K562 (cell line): Measurements from ENCODE around the gene PRAC1. TPM values are rescaled to one million over a fixed set of nuclear protein-coding genes. Genes with fewer than 3 reads are reported as not detected.

Source experiments
- ATAC-seq: fragments of 200-7000 bp; cut with Tn5 transposase; 3 replicates; pipeline ENCODE4 v1.9.1; 2020; ENCODE audit warnings: moderate library complexity
- BruUV-seq: library from RNA; stranded (reverse); fragments of 400-500 nt; replicated peaks from 2 replicates; lab custom pipeline; 2021; lab: Mats Ljungman, UMichigan
- CTCF ChIA-PET: fragments of 300-600 bp; formaldehyde crosslinking; extraction: SDS; loops from one replicate; lab custom pipeline; 2021; ENCODE audit warnings: low intra/inter-chr PET ratio; lab: Yijun Ruan, JAX
- POLR2A ChIA-PET: fragments of 300-600, 350-650 bp; sonication (Branson Sonifier 250); formaldehyde crosslinking; extraction: SDS; loops from one replicate; lab custom pipeline; 2021; ENCODE audit warnings: antibody characterized with exemption, inconsistent platforms; lab: Yijun Ruan, JAX
- DNase-seq, 4 experiments: peaks; one replicate each; pipeline versions ENCODE4 v3.0.0 to v3.0.0-alpha.2; 2011 to 2018; ENCODE audit warnings: low spot score in 3 of 4, mixed read lengths in 3 of 4; ENCODE audit errors: extremely low read depth in 1 of 4
- FAIRE-seq: peaks from 2 replicates; lab custom pipeline; 2011; peaks lifted over from hg19 to GRCh38; lab: Jason Lieb, UNC
- H2AFZ ChIP-seq: 2 replicates; pipeline ENCODE4 v1.6.0; 2011; ENCODE audit warnings: low read depth, low read length, control low read depth, inconsistent platforms
- H3K27ac ChIP-seq: fragments of 200-600 bp; 3 replicates; pipeline ENCODE4 v1.8.0; 2011; ENCODE audit warnings: low read depth, mild to moderate bottlenecking, control low read depth, inconsistent platforms, low read length, moderate library complexity, mixed read lengths; ENCODE audit errors: extremely low read depth
- H3K27me3 ChIP-seq, 2 experiments: fragments of 300-600 bp in 1 of 2; 2 replicates in 1 of 2; 3 replicates in 1 of 2; pipeline versions ENCODE4 v1.6.0 to v1.8.0; 2011; ENCODE audit warnings: inconsistent platforms in 2 of 2, low read length in 2 of 2, mild to moderate bottlenecking in 1 of 2, mixed read lengths in 1 of 2, moderate library complexity in 1 of 2; ENCODE audit not compliant: control insufficient read depth in 2 of 2, insufficient read depth in 2 of 2
- H3K36me3 ChIP-seq: fragments of 300-600 bp; 3 replicates; pipeline ENCODE4 v1.8.0; 2011; ENCODE audit warnings: mild to moderate bottlenecking, low read length, inconsistent platforms; ENCODE audit not compliant: control insufficient read depth, insufficient read depth
- H3K4me1 ChIP-seq, 2 experiments: fragments of 200-600 bp in 1 of 2; replicated peaks in 1 of 2; 2 replicates in 1 of 2; 3 replicates in 1 of 2; pipeline versions ENCODE4 v1.5.1 to v1.8.0; 2011; ENCODE audit warnings: inconsistent platforms in 2 of 2, low read length in 2 of 2, mild to moderate bottlenecking in 1 of 2, mixed read lengths in 1 of 2, moderate library complexity in 1 of 2; ENCODE audit not compliant: control insufficient read depth in 2 of 2, insufficient read depth in 2 of 2
- H3K4me2 ChIP-seq: 2 replicates; pipeline ENCODE4 v1.6.1; 2011; ENCODE audit warnings: low read length, control low read depth, inconsistent platforms, mixed read lengths; ENCODE audit not compliant: insufficient read depth
- H3K4me3 ChIP-seq: fragments of 200-600 bp; sonication (generic), shearing (Covaris generic); 2 replicates; pipeline ENCODE4 v1.5.1; 2016; ENCODE audit warnings: control low read depth, inconsistent platforms
- H3K79me2 ChIP-seq: fragments of 200-600 bp; 3 replicates; pipeline ENCODE4 v1.8.0; 2011; ENCODE audit warnings: low read length, inconsistent platforms; ENCODE audit not compliant: control insufficient read depth, insufficient read depth
- H3K9ac ChIP-seq, 2 experiments: 2 replicates each; pipeline versions ENCODE4 v1.6.0 to v1.6.1; 2011; ENCODE audit warnings: low read depth in 2 of 2, low read length in 2 of 2, control low read depth in 1 of 2, inconsistent platforms in 1 of 2, mild to moderate bottlenecking in 1 of 2, mixed read lengths in 1 of 2; ENCODE audit not compliant: insufficient read depth in 1 of 2
- H3K9me1 ChIP-seq: one replicate; pipeline ENCODE4 v1.6.0; 2011; ENCODE audit warnings: inconsistent platforms, mild to moderate bottlenecking, low read length, moderate library complexity; ENCODE audit not compliant: control insufficient read depth, insufficient read depth
- H3K9me3 ChIP-seq: replicated peaks from 2 replicates; pipeline ENCODE4 v1.5.1; 2011; ENCODE audit warnings: low read depth, low read length, inconsistent platforms; ENCODE audit not compliant: control insufficient read depth, insufficient read depth
- H4K20me1 ChIP-seq: replicated peaks from 2 replicates; pipeline ENCODE4 v1.6.1; 2011; ENCODE audit warnings: low read length, inconsistent platforms, mixed read lengths; ENCODE audit not compliant: control insufficient read depth, insufficient read depth
- CHD4 ChIP-seq: fragments of 200-600 bp; sonication (generic); IDR thresholded peaks from 3 replicates; pipeline ENCODE4 v1.6.1; 2012; ENCODE audit warnings: low read depth, mild to moderate bottlenecking, mixed read lengths, low read length, inconsistent platforms; ENCODE audit not compliant: insufficient read depth, insufficient replicate concordance, poor library complexity, severe bottlenecking
- CREBBP ChIP-seq: IDR thresholded peaks from one replicate; pipeline ENCODE4 v1.6.1; 2012; ENCODE audit warnings: low read depth, mild to moderate bottlenecking, control low read depth, inconsistent platforms, low read length
- GTF2E2 ChIP-seq: fragments of 200-800 bp; sonication (Bioruptor generic); IDR thresholded peaks from 2 replicates; pipeline ENCODE4 v1.6.1; 2016; ENCODE audit warnings: missing genetic modification characterization, missing compliant biosample characterization
- KAT2B ChIP-seq: IDR thresholded peaks from one replicate; pipeline ENCODE4 v1.6.1; 2012; ENCODE audit warnings: low read depth, mild to moderate bottlenecking, control low read depth, inconsistent platforms, low read length, moderate library complexity
- MCM5 ChIP-seq: fragments of 450-650 bp; IDR thresholded peaks from 2 replicates; pipeline ENCODE4 v1.6.1; 2016; ENCODE audit warnings: low read depth
- PYGO2 ChIP-seq: fragments of 450-650 bp; IDR thresholded peaks from 2 replicates; pipeline ENCODE4 v1.6.1; 2016; ENCODE audit warnings: mild to moderate bottlenecking, missing genetic modification characterization, moderate library complexity, missing compliant biosample characterization
- SMAD3 ChIP-seq: fragments of 450-650 bp; formaldehyde crosslinking; conservative IDR thresholded peaks from 2 replicates; pipeline ENCODE4 v1.4.0; 2020; ENCODE audit warnings: mild to moderate bottlenecking
- XRCC3 ChIP-seq: fragments of 450-650 bp; IDR thresholded peaks from 2 replicates; pipeline ENCODE4 v1.6.1; 2017; ENCODE audit warnings: mild to moderate bottlenecking, moderate library complexity
- ZBTB49 ChIP-seq: sonication (generic); formaldehyde crosslinking; IDR thresholded peaks from 2 replicates; pipeline ENCODE4 v1.8.0; 2022; ENCODE audit warnings: missing genetic modification reagents, mild to moderate bottlenecking, borderline replicate concordance
- ZNF121 ChIP-seq: sonication (generic); formaldehyde crosslinking; conservative IDR thresholded peaks from 2 replicates; pipeline ENCODE4 v1.8.0; 2022; ENCODE audit warnings: missing genetic modification reagents
- ZNF263 ChIP-seq: sonication (generic); formaldehyde crosslinking; IDR thresholded peaks from 2 replicates; pipeline ENCODE4 v1.8.0; 2022; ENCODE audit warnings: mild to moderate bottlenecking, missing genetic modification reagents, borderline replicate concordance
- WGBS: fragments of 100-300 bp; shearing (Covaris generic); methylation state at CpG from one replicate; pipeline ENCODE4 v1.1.6; 2016; ENCODE audit warnings: low coverage, mixed read lengths; ENCODE audit not compliant: insufficient coverage; ENCODE audit errors: missing lambda C conversion rate; 5-methylcytosine and 5-hydroxymethylcytosine counted together
- in situ Hi-C: fragments of 300-500 bp; cut with MboI; formaldehyde crosslinking; loops from 4 replicates; pipeline ENCODE4 v1.15.0; 2018; ENCODE audit warnings: inconsistent platforms, mixed read lengths
- intact Hi-C: fragments of 100-400 bp; cut with micrococcal nuclease; formaldehyde crosslinking; loops from 2 replicates; pipeline ENCODE4 v1.14.2; 2022
- polyA plus RNA-seq, 8 experiments: library from polyadenylated mRNA; depleted of rRNA in 4 of 8; stranded (reverse) in 5 of 8; unstranded in 3 of 8; fragments of >200 nt; fragmentation: Nextera tagmentation in 2 of 8; fragmentation: Illumina TruSeq in 1 of 8; extraction: Ambion mirVana in 2 of 8; extraction: Trizol in 1 of 8; gene quantifications; 2 replicates each; pipeline versions ENCODE4 v1.2.1 to v1.2.3, GENCODE V29; 2011 to 2014; ENCODE audit warnings: inconsistent platforms in 1 of 8, missing spikeins in 1 of 8
- total RNA-seq, 7 experiments: library from RNA; depleted of rRNA in 6 of 7; stranded (reverse); fragments of >200 nt in 6 of 7; fragmentation: Illumina TruSeq in 2 of 7; extraction: Trizol in 2 of 7; gene quantifications; 2 replicates each; pipeline versions ENCODE4 v1.2.1 to v1.2.3, GENCODE V29; 2011 to 2021; ENCODE audit warnings: low replicate concordance in 1 of 7
- TF ChIP-seq, protein P1 (sequence below): fragments of 250-450 bp; sonication (Bioruptor Pico); IDR thresholded peaks from 2 replicates; pipeline ENCODE4 v1.8.0; 2021; ENCODE audit warnings: moderate library complexity, mild to moderate bottlenecking, inconsistent platforms

Gene PRAC1
- total and polyA plus RNA-seq, 9 of the 15 experiments (the other 6 are each of a cell fraction or from before 2014, with no cell fraction given), result not detected

DNA sequence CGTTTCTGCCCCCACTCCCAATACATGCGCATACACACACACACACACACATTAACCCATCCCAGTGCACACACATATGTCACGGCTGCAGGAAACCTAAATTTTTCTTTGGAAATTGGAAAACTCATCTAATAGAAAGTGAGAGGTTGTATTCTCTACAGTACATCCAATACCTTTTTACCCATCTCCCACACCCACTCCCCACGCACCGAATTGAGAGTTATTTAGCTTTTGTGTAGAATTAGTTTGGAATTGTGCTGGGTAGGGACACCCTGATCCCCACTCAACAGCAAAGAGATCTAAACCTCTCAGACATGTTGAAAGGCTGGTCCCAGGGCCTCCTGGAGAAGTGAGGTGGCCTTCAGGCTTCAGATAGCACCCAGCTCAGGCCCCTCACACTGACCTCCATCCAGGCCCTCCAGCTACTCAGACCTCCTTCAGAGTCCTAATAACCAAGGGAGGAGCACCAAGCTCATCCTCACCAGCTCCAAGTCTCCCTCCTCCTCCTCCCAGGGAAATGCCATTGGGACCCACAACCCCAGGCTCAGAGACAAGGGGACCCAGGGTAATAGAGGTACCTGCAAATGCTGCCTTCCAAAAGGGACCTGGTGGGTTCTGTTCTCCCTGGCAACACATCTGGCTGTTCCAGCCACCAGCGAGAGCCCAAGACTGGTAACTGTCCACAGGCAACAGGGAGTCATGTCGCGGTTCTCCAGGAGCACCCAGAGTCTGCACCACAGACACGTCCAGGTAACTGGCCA lies 5.3 kb upstream of the PRAC1 start:
- Histone ChIP-seq H3K9me1 (no peaks in the 10 kb centered on the region), H4K20me1 (no peaks in the 10 kb centered on the region; the same call in none of the 2 replicates), H3K79me2 (no peaks in the 10 kb centered on the region), H3K36me3 (no peaks in the 10 kb centered on the region), H3K27me3 (peaks cover 70 to 78% of the 10 kb centered on the region in 2 experiments), H3K4me3 (no peak overlapping the region), H3K9ac (no peak overlapping the region), H3K27ac (no peak overlapping the region), H3K9me3 (no peaks in the 10 kb centered on the region), H3K4me2 (no peak overlapping the region), H3K4me1 (peaks cover 0 to 20% of the 10 kb centered on the region in 2 experiments; a peak in 2 of 5 replicates), H2AFZ (no peak overlapping the region)
- FAIRE-seq (no peak), DNase-seq (no peak), ATAC-seq (no peak)
- TF ChIP-seq PYGO2 (no peak), ZNF263 (peak; percentile 54; the same call in 1 of the 2 replicates)
- 22% methylated on average over 9 of the region's 9 CpGs for WGBS
- BruUV-seq, result no TSS peak
- in situ Hi-C loops (no loop called here), intact Hi-C loops (no loop called here)
- POLR2A ChIA-PET, result interaction anchor here (0.6 to 1.4 kb wide), 3 partner anchors 21 to 377 kb away, joined by 3 to 4 read pairs (median 4); no protein-coding TSS in a partner anchor
- CTCF ChIA-PET, result no interaction called here

- 35% methylated on average over 19 of the region's 20 CpGs for WGBS
- Histone ChIP-seq H3K79me2 (no peaks in the 10 kb centered on the region), H3K36me3 (no peaks in the 10 kb centered on the region), H3K4me1 (peaks cover 0 to 20% of the 10 kb centered on the region in 2 experiments; a peak in 2 of 5 replicates), H3K4me2 (no peak overlapping the region), H3K9ac (no peak overlapping the region), H3K9me1 (no peaks in the 10 kb centered on the region), H3K9me3 (no peaks in the 10 kb centered on the region), H3K4me3 (no peak overlapping the region), H2AFZ (no peak overlapping the region), H3K27ac (no peak overlapping the region), H3K27me3 (peaks cover 70 to 78% of the 10 kb centered on the region in 2 experiments), H4K20me1 (peaks cover 3% of the 10 kb centered on the region)
- intact Hi-C loops, result no loop called here
- in situ Hi-C loops, result no loop called here
- POLR2A ChIA-PET, result interaction anchor here (0.6 kb wide), 1 partner anchor 376 kb away, joined by 4 read pairs; no protein-coding TSS in a partner anchor
- CTCF ChIA-PET, result no interaction called here
- FAIRE-seq (no peak), DNase-seq (no peak), ATAC-seq (no peak)
- no TSS peak for BruUV-seq
- TF ChIP-seq CHD4, result no peak
- no peak for TF ChIP-seq SMAD3 (CRISPR knock-in tag)
- no peak for TF ChIP-seq MCM5
- no peak for TF ChIP-seq CREBBP
- no peak for TF ChIP-seq ZNF121 (CRISPR knock-in tag)
- no peak for TF ChIP-seq XRCC3
- no peak for TF ChIP-seq ZBTB49 (CRISPR knock-in tag)
- TF ChIP-seq GTF2E2 (tag), result no peak
- no peak for TF ChIP-seq KAT2B
- TF ChIP-seq, protein P1, sequence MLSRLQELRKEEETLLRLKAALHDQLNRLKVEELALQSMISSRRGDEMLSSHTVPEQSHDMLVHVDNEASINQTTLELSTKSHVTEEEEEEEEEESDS (CRISPR knock-in tag), result no peak
Measured at GRCh38 chr17:48726916-48727286, 4.6 kb upstream of the PRAC1 start.
